ENCODE measurements around the gene HNRNPUL1. TPM values are rescaled to one million over a fixed set of nuclear protein-coding genes. Genes with fewer than 3 reads are reported as not detected.

The HNRNPUL1 gene
- total and polyA plus RNA-seq, 9 of the 15 experiments (the other 6 are each of a cell fraction or from before 2014, with no cell fraction given), result 7.3 to 211 (median 85.0) TPM

DNA sequence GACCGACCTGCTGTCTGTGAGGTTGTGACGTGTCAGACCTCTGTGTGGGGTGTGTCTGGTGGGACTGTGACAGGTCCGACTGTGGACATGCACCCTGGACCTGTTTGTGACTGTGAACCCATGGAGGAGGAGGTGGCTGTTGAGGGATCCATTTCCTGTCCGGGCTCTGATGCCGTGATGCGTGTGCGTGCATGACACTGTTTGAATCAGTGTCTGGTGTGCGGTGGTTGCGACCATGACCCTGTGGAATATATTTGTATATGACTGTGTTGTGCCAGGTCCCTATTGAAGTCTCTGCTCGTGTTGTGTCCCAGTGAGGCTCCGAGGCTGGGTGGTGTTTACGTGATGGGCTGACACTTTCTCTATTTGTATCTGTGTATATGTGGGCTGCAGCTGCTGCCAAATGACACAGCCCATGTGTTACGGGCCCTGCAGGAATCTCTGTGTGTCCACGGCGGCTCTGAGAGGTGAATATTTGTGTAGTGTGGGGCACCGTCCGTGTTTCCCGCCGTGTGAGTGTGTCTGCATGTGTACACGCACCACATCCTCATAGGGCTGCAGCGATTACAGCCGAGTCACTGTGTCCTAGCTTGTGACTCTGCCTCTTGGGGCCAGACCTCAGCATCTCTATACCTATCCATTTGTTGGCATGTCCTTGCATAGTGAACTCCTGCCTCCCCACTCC is 64.1 kb downstream of the HNRNPUL1 start:
- intact Hi-C loops (cut with micrococcal nuclease) (loop anchor here (10.0 kb wide), 1 partner anchor 237 kb away; no protein-coding TSS in a partner anchor), in situ Hi-C loops (cut with MboI) (no loop called here)
- ChIA-PET POLR2A (interaction anchor here (0.6 to 1.3 kb wide), 6 partner anchors 12 to 1027 kb away, joined by 3 to 4 read pairs (median 3); partner anchors contain the start of genes B9D2 and CCDC97), CTCF (ENCODE audit: low intra/inter-chr PET ratio) (no interaction called here)
- H4K20me1 ChIP-seq (replicated peaks; ENCODE audit: control insufficient read depth, insufficient read depth, low read length), result peaks cover 3% of the 10 kb centered on the region
- peaks cover 46 to 58% of the 10 kb centered on the region in 2 experiments for H3K4me1 ChIP-seq (replicated peaks in 1 of 2; ENCODE audit: control insufficient read depth in 2 of 2, insufficient read depth in 2 of 2, low read length in 2 of 2)
- no peak overlapping the region for H2AFZ ChIP-seq (ENCODE audit: low read depth, low read length)
- WGBS (ENCODE audit: insufficient coverage, low coverage, missing lambda C conversion rate), result 89% methylated on average over 22 of the region's 22 CpGs
- no peaks in the 10 kb centered on the region for H3K9me3 ChIP-seq (replicated peaks; ENCODE audit: control insufficient read depth, insufficient read depth, low read depth, low read length)
- TF ChIP-seq HMG20A (CRISPR knock-in tag; conservative IDR thresholded peaks at IDR 0.05), result no peak
- TF ChIP-seq ZNF584 (CRISPR knock-in tag; IDR thresholded peaks at IDR 0.05; ENCODE audit: low read depth), result peak; percentile 49; the same call in 1 of the 2 replicates
- no peak for TF ChIP-seq MIER1 (IDR thresholded peaks at IDR 0.05; ENCODE audit: low read depth)
- TF ChIP-seq TSC22D4 (tag; IDR thresholded peaks at IDR 0.05), result no peak
- peak; percentile 34; the same call in 1 of the 2 replicates for TF ChIP-seq POLR2A (conservative IDR thresholded peaks at IDR 0.05)
- peak; percentile 55 for TF ChIP-seq NFE2 (IDR thresholded peaks at IDR 0.05; ENCODE audit: low read depth)
- TF ChIP-seq SUPT5H (IDR thresholded peaks at IDR 0.05), result peak; percentile 49; the same call in 1 of the 2 replicates
- 0 out of 2 replicates have a peak, but pooled peaks have one; percentile 36 for TF ChIP-seq ERF (CRISPR knock-in tag; IDR thresholded peaks at IDR 0.05)
- TF ChIP-seq USF1 (CRISPR knock-in tag; IDR thresholded peaks at IDR 0.05), result no peak
- no peak for TF ChIP-seq SPI1 (IDR thresholded peaks at IDR 0.05; ENCODE audit: borderline replicate concordance, low read depth, low read length)
- no peak for TF ChIP-seq POLR2B (IDR thresholded peaks at IDR 0.05; ENCODE audit: low read depth, partially characterized antibody)
- TF ChIP-seq MAFF (IDR thresholded peaks at IDR 0.05; ENCODE audit: low read length), result peak; percentile 7; the same call in 1 of the 2 replicates
- peak; percentile 64 for TF ChIP-seq C11orf30 (IDR thresholded peaks at IDR 0.05; ENCODE audit: low read depth)
- TF ChIP-seq BACH1 (tag; IDR thresholded peaks at IDR 0.05), result no peak
- TF ChIP-seq ZNF316 (IDR thresholded peaks at IDR 0.05), result 0 out of 2 replicates have a peak, but pooled peaks have one; percentile 8
- TF ChIP-seq POLR2AphosphoS5 (IDR thresholded peaks at IDR 0.05; ENCODE audit: control insufficient read depth, insufficient read depth, low read depth, low read length), result peak; percentile 28; the same call in 1 of the 2 replicates
- TF ChIP-seq MLLT1 (IDR thresholded peaks at IDR 0.05), result peak in 1 of 2 experiments; percentile 22; a peak in 1 of 4 replicates
- TF ChIP-seq MAX (CRISPR knock-in tag; IDR thresholded peaks at IDR 0.05), result 0 out of 2 replicates have a peak, but pooled peaks have one; percentile 32
- H3K4me2 ChIP-seq (ENCODE audit: insufficient read depth, low read length), result peak overlapping the region; percentile 8; the same call in 1 of the 2 replicates
- H3K27ac ChIP-seq (ENCODE audit: extremely low read depth, low read depth, low read length), result peak overlapping the region; percentile 45; the same call in 1 of the 3 replicates
- H3K4me3 ChIP-seq, result no peak overlapping the region
- FAIRE-seq (no peak), DNase-seq (ENCODE audit: extremely low read depth in 1 of 4, low spot score in 3 of 4) (peak in 1 of 4 experiments; percentile 21), ATAC-seq (no peak)
- H3K9ac ChIP-seq (ENCODE audit: insufficient read depth in 1 of 2, low read depth in 2 of 2, low read length in 2 of 2), result peak overlapping the region in 1 of 2 experiments; percentile 36; a peak in 1 of 4 replicates
- BruUV-seq (replicated peaks), result no TSS peak
- no peaks in the 10 kb centered on the region for H3K27me3 ChIP-seq (ENCODE audit: control insufficient read depth in 2 of 2, insufficient read depth in 2 of 2, low read length in 2 of 2)
- H3K79me2 ChIP-seq (ENCODE audit: control insufficient read depth, insufficient read depth, low read length), result peaks cover 39% of the 10 kb centered on the region
- peaks cover 71% of the 10 kb centered on the region for H3K36me3 ChIP-seq (ENCODE audit: control insufficient read depth, insufficient read depth, low read length)
- H3K9me1 ChIP-seq (ENCODE audit: control insufficient read depth, insufficient read depth, low read length), result peaks cover 4% of the 10 kb centered on the region

Data from K562 (cell line).